Peyer's patch (tissue), 4 donors: ENCODE measurements around the gene B3GALT5. TPM values are rescaled to one million over a fixed set of nuclear protein-coding genes. Genes with fewer than 3 reads are reported as not detected.

Experiments
- DNase-seq, 3 donors: peaks; one replicate each; pipeline ENCODE4 v3.0.0-alpha.2; 2017 to 2019
- H3K27ac ChIP-seq, 4 donors: fragments of 200-600 bp; sonication (generic); one replicate each; pipeline ENCODE4 v1.5.1; 2016 to 2019
- H3K27me3 ChIP-seq, 2 donors: fragments of 200-600 bp; sonication (generic); one replicate each; pipeline ENCODE4 v1.5.1; 2019
- H3K36me3 ChIP-seq, 3 donors: fragments of 200-600 bp; sonication (generic); one replicate each; pipeline ENCODE4 v1.5.1; 2016 to 2019
- H3K4me1 ChIP-seq, 4 donors: fragments of 200-600 bp; sonication (generic); one replicate each; pipeline ENCODE4 v1.5.1; 2016 to 2019
- H3K4me3 ChIP-seq, 4 donors: fragments of 200-600 bp; sonication (generic); 1 replicate in 3 of 4; 2 replicates in 1 of 4; pipeline ENCODE4 v1.5.1; 2016 to 2019; ENCODE audit warnings: mild to moderate bottlenecking in 1 of 4
- H3K9me3 ChIP-seq, 4 donors: fragments of 200-600 bp; sonication (generic); one replicate each; pipeline ENCODE4 v1.5.1; 2016 to 2019; ENCODE audit warnings: mild to moderate bottlenecking in 1 of 4
- CTCF ChIP-seq, 6 experiments: fragments of 450-650 bp in 4 of 6; fragments of 200-600 bp in 2 of 6; sonication (generic) in 1 of 6; IDR thresholded peaks; one replicate each; pipeline ENCODE4 v1.5.1; 2017 to 2019; ENCODE audit warnings: antibody characterized with exemption in 6 of 6, mild to moderate bottlenecking in 3 of 6, moderate library complexity in 1 of 6
- POLR2A ChIP-seq, 2 donors: fragments of 450-650 bp; IDR thresholded peaks; one replicate each; pipeline ENCODE4 v1.5.1; 2017; ENCODE audit warnings: antibody characterized with exemption in 2 of 2, mild to moderate bottlenecking in 2 of 2, moderate library complexity in 2 of 2
- total RNA-seq, 4 donors: library from RNA; depleted of rRNA; stranded (reverse); fragments of >200 nt; gene quantifications; one replicate each; pipeline ENCODE4 v1.1.0, GENCODE V29; 2016

B3GALT5 gene
- total RNA-seq, 4 donors from 2014 or later = 16.5 to 147 (median 125) TPM

DNA sequence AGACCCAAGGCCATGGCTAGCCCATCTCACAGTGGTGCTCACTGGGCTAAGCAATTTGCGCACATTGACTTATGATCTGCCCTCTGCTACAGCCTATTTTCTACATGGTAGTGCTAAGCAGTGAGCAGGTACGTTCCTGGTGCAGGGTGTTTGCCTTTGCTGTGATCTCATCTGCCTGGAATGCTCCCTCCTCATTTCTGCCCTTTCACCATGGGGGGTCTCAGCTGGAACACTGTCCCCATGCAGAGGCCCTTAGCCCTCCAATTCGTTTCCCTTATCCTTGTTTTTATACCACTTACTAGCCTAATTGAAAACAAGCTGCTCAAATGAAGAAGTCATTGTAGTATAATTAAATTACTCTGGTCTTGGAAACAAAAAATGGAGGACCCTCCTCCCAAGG, 2.0 kb upstream of the B3GALT5 start:
- Histone ChIP-seq H3K4me3 (no peak overlapping the region), H3K4me1 (no peaks in the 10 kb centered on the region), H3K27ac (no peak overlapping the region), H3K9me3 (no peaks in the 10 kb centered on the region), H3K36me3 (no peaks in the 10 kb centered on the region), H3K27me3 (no peaks in the 10 kb centered on the region)
- no peak for TF ChIP-seq POLR2A (IDR thresholded peaks at IDR 0.05)
- no peak for TF ChIP-seq CTCF (IDR thresholded peaks at IDR 0.05)
- no peak for DNase-seq

DNA sequence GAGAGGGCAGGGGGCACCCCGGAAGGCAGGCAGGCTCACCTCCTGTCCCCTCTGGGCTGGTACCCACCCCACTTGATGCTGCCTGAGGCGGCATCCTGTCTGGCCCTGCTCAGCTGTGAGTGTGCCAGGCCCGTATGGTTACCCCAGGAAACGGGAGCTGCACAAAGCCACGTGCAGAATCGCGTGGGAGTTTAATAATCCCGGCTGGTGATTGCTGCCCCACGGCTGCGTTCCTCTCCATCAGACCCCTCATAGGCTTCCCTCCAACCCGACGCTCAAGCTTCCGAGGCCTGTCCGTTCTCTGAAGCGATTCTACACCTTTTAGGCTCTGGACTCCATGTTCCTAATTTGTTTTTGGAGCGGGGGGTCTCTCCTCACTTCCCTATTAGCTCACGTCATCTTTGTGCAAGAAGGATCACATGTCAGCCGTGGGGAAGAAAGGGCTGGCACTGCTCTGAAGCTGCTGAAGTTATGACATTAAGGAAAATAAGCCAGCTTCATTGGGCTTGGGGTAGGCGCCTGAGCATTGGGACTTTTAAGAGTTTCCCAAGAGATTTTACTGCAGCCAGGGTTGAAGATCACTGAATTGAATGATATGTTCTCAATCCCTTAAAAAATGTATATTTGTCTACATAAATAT, 1.1 kb upstream of the B3GALT5 start:
- Histone ChIP-seq H3K27me3 (no peaks in the 10 kb centered on the region), H3K4me3 (no peak overlapping the region), H3K4me1 (no peaks in the 10 kb centered on the region), H3K36me3 (no peaks in the 10 kb centered on the region), H3K9me3 (no peaks in the 10 kb centered on the region), H3K27ac (no peak overlapping the region)
- TF ChIP-seq CTCF (IDR thresholded peaks at IDR 0.05) = no peak
- no peak for TF ChIP-seq POLR2A (IDR thresholded peaks at IDR 0.05)
- no peak for DNase-seq

- peak overlapping the region in 2 of 4 donors; percentile 46 to 52 for H3K4me3 ChIP-seq
- no peak for TF ChIP-seq POLR2A (IDR thresholded peaks at IDR 0.05)
- TF ChIP-seq CTCF (IDR thresholded peaks at IDR 0.05) = no peak
- no peaks in the 10 kb centered on the region for H3K36me3 ChIP-seq
- no peak overlapping the region for H3K27ac ChIP-seq
- no peak for DNase-seq
- no peaks in the 10 kb centered on the region for H3K4me1 ChIP-seq
- H3K27me3 ChIP-seq = no peaks in the 10 kb centered on the region
- H3K9me3 ChIP-seq = no peaks in the 10 kb centered on the region
These were observed 548 bp downstream of the B3GALT5 start for GRCh38 chr21:39613041-39613934.

DNA sequence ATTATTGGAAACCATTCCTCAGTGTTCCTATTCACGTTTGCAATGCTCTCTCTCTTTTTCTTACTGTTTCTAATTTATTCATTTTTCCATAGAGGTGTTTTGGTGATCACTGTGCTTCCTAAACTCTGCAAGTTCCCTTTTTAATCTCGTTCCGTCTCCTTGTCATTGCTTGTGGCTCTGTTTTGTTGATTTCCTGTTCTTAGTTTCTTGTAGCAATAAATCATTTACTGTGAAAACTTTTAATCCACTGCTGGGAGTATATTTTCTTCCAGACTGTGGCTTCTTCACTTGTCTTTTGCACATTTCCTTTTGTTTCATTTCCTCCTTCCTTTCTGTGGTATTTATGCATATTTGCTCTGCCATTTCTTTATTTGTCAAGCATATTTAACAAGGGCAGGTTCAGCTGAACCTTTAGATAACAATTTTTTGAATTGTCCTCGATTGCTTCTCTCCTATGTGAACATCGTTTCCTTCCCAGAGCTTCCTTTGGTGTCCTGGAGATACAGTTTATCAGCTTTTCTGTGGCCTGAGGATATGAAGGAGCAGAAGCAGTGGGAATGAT, 3.6 kb downstream of the B3GALT5 start:
- Histone ChIP-seq H3K27me3 (no peaks in the 10 kb centered on the region), H3K36me3 (no peaks in the 10 kb centered on the region), H3K4me1 (no peaks in the 10 kb centered on the region), H3K9me3 (peaks cover 0 to 4% (median 1%) of the 10 kb centered on the region in 4 donors), H3K4me3 (no peak overlapping the region), H3K27ac (no peak overlapping the region)
- DNase-seq = no peak
- no peak for TF ChIP-seq POLR2A (IDR thresholded peaks at IDR 0.05)
- no peak for TF ChIP-seq CTCF (IDR thresholded peaks at IDR 0.05)

GRCh38 chr21:39620856-39621255, 8.1 kb downstream of the B3GALT5 start:
- H3K27ac ChIP-seq = no peak overlapping the region
- no peak for TF ChIP-seq POLR2A (IDR thresholded peaks at IDR 0.05)
- TF ChIP-seq CTCF (IDR thresholded peaks at IDR 0.05) = no peak

More at GRCh38 chr21:39620856-39621255, 8.1 kb downstream of the B3GALT5 start:
- Histone ChIP-seq H3K4me1 (no peaks in the 10 kb centered on the region), H3K27me3 (no peaks in the 10 kb centered on the region), H3K4me3 (no peak overlapping the region), H3K36me3 (no peaks in the 10 kb centered on the region), H3K9me3 (peaks cover 0 to 4% (median 1%) of the 10 kb centered on the region in 4 donors)
- DNase-seq = no peak
